RWPE1 (cell line): ENCODE results near the gene NR2F2.

ENCODE experiments used
- CTCF ChIA-PET: fragments of 350-600 bp; sonication (Branson Sonifier 250); formaldehyde crosslinking; extraction: SDS; loops from one replicate; lab custom pipeline; 2021; lab: Yijun Ruan, JAX
- POLR2A ChIA-PET: fragments of 400-600 bp; formaldehyde crosslinking; extraction: SDS; loops from one replicate; lab custom pipeline; 2020; ENCODE audit warnings: antibody characterized with exemption; ENCODE audit not compliant: low non-redundant PET; lab: Yijun Ruan, JAX
- DNase-seq: peaks from one replicate; pipeline ENCODE4 v3.0.0; 2012; ENCODE audit warnings: low spot score
- H3K27ac ChIP-seq: fragments of 450-650 bp; 2 replicates; pipeline ENCODE4 v1.5.1; 2017
- TF ChIP-seq, protein P1 (sequence below): fragments of 450-650 bp; conservative IDR thresholded peaks from 2 replicates; pipeline ENCODE4 v1.5.1; 2017; ENCODE audit warnings: low read depth, mild to moderate bottlenecking

Gene NR2F2

GRCh38 chr15:96340348-96340597 lies 9.8 kb downstream of the NR2F2 start:
- CTCF ChIA-PET: interaction anchor here (1.9 kb wide), 1 partner anchor 14 kb away, joined by 8 read pairs; no protein-coding TSS in a partner anchor
- no peak for DNase-seq
- H3K27ac ChIP-seq: peak overlapping the region; percentile 87
- POLR2A ChIA-PET: interaction anchor here (1.4 kb wide), 1 partner anchor 9 kb away, joined by 8 read pairs; no protein-coding TSS in a partner anchor
- TF ChIP-seq, protein P1, sequence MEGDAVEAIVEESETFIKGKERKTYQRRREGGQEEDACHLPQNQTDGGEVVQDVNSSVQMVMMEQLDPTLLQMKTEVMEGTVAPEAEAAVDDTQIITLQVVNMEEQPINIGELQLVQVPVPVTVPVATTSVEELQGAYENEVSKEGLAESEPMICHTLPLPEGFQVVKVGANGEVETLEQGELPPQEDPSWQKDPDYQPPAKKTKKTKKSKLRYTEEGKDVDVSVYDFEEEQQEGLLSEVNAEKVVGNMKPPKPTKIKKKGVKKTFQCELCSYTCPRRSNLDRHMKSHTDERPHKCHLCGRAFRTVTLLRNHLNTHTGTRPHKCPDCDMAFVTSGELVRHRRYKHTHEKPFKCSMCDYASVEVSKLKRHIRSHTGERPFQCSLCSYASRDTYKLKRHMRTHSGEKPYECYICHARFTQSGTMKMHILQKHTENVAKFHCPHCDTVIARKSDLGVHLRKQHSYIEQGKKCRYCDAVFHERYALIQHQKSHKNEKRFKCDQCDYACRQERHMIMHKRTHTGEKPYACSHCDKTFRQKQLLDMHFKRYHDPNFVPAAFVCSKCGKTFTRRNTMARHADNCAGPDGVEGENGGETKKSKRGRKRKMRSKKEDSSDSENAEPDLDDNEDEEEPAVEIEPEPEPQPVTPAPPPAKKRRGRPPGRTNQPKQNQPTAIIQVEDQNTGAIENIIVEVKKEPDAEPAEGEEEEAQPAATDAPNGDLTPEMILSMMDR: no peak

GRCh38 chr15:96340598-96341512 lies 10.4 kb downstream of the NR2F2 start:
- H3K27ac ChIP-seq: peak overlapping the region; percentile 87
- ChIA-PET POLR2A (interaction anchor here (0.6 to 1.4 kb wide), 3 partner anchors 8 to 45 kb away, joined by 3 to 16 read pairs (median 8); no protein-coding TSS in a partner anchor), CTCF (interaction anchor here (0.5 to 1.9 kb wide), 2 partner anchors 14 to 947 kb away, joined by 3 to 8 read pairs; no protein-coding TSS in a partner anchor)
- no peak for DNase-seq
- TF ChIP-seq, protein P1: no peak

DNA sequence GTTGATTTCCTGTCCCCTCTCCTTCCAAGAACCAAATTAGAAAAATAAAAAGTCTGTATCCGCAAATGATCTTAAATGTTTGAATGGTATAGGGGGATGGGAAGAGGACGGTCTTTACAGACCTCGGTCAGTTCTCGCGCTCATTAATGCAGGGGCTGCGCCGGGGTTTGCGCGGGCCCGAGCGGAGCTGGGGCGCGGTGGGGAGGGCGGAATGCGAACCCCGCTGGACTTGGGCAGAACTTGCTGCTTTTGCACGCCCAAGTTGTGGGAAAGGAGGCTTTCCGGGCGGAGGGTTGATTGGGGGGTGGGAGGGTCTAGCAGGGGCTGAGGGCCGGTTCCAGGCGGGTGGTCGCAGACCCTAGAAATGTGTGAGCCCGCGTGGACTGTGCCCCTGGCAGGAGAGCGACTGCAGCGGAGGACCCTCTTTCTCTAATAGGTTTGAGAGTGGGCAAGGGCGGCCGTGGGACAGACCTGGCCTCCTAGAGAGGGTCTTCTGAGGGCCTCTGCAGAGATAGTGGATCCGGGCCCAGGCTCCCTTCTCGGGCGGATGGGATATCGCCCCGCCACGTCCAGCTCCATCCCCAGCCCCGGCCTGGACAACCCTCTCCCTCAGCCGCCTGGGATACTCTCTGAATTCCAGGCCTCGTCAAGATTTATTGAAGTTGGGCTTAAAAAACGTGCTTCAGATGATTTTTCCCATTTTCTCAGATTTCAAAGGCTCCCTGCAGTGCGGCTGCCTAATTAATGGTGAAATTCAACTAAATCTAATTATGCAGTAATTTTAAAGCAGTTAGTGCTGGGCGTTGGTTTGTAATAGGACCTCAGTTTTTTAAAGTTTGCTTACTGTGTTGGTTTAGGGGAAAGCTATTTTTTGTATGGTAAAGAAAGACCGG lies 11.3 kb downstream of the NR2F2 start:
- ChIA-PET POLR2A (interaction anchor here (0.6 to 1.4 kb wide), 2 partner anchors 10 to 44 kb away, joined by 3 to 8 read pairs; no protein-coding TSS in a partner anchor), CTCF (interaction anchor here (0.5 to 3.4 kb wide), 3 partner anchors 14 to 946 kb away, joined by 3 to 13 read pairs (median 8); no protein-coding TSS in a partner anchor)
- TF ChIP-seq, protein P1: no peak
- H3K27ac ChIP-seq: peak overlapping the region; percentile 87
- DNase-seq: no peak

- peak overlapping the region; percentile 27 for H3K27ac ChIP-seq
- POLR2A ChIA-PET: no interaction called here
- no peak for DNase-seq
- TF ChIP-seq, protein P1: no peak
- CTCF ChIA-PET: interaction anchor here (3.4 kb wide), 1 partner anchor 15 kb away, joined by 13 read pairs; no protein-coding TSS in a partner anchor
These were observed 12.1 kb downstream of the NR2F2 start for GRCh38 chr15:96342406-96343112.

DNA sequence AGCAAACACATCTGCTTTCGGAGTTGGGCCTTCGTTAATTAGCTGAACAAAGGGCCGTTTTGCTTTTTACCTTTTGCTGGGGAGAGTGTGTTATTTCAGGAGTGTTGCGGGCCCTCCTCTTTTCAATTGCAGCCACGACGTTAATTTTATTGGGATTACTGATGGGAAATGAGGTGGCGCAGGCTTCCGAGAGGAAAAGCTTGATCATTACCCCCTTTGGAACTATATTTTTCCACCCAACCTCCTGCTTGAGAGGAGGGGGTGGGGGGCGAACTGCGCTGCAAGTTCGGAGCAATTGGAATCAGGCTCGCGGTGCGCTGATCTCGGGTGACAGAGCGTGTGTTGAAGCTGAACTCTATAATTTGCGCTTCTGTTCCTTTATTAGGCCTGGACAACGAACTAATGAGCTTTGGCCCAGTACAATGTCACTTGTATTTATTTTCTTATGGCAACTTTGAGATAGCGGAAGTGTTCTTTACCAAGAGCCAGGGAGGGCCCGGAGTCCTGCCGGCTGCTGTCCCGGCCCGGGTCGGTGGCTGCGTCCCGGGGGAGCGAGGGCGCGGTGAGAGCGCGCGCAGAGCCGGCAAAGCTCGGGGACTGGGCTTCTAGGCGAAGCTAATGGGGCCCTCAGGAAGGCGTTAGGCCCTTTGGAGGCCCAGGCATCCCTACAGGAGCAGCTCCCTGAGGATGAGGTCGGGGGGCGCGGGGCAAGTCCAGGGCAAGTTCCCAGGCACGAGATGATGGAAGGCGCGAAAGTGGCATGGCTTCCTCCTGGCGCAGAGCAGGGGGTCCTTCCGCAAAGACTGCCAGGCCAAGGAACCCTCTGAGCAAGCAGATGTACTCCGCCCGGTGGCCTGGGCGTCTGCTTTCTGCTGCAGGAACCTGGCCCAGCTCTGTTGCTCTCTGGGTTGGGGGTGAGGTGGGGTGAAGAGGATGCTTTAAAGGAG lies 12.9 kb downstream of the NR2F2 start:
- CTCF ChIA-PET: interaction anchor here (3.4 kb wide), 1 partner anchor 16 kb away, joined by 13 read pairs; no protein-coding TSS in a partner anchor
- POLR2A ChIA-PET: interaction anchor here (0.5 kb wide), 1 partner anchor 57 kb away, joined by 3 read pairs; no protein-coding TSS in a partner anchor

More for the DNA sequence above, 12.9 kb downstream of the NR2F2 start:
- H3K27ac ChIP-seq: peak overlapping the region; percentile 27
- no peak for DNase-seq
- TF ChIP-seq, protein P1: no peak
